ENCODE measurements around the gene CLSTN2.

CLSTN2 gene

GRCh38 chr3:140434261-140434905 lies 499.4 kb downstream of the CLSTN2 start:
- no peak for DNase-seq

- no peak for DNase-seq
Measured at GRCh38 chr3:140436421-140436820, 501.4 kb downstream of the CLSTN2 start.

GRCh38 chr3:140438736-140439470 lies 503.9 kb downstream of the CLSTN2 start:
- DNase-seq: no peak

- no peak for DNase-seq
Measured at GRCh38 chr3:140439527-140439926, 504.5 kb downstream of the CLSTN2 start.

GRCh38 chr3:140440446-140440845 lies 505.5 kb downstream of the CLSTN2 start:
- peak; percentile 6 for DNase-seq

- DNase-seq: peak; percentile 64
Measured at GRCh38 chr3:140441006-140441405, 506.0 kb downstream of the CLSTN2 start.

GRCh38 chr3:140442621-140443020 lies 507.6 kb downstream of the CLSTN2 start:
- DNase-seq: peak; percentile 35

GRCh38 chr3:140443073-140443472 lies 508.1 kb downstream of the CLSTN2 start:
- DNase-seq: no peak

GRCh38 chr3:140443806-140444205 lies 508.8 kb downstream of the CLSTN2 start:
- no peak for DNase-seq

- no peak for DNase-seq
Measured at GRCh38 chr3:140446734-140447133, 511.7 kb downstream of the CLSTN2 start.

GRCh38 chr3:140447136-140447535 lies 512.2 kb downstream of the CLSTN2 start:
- DNase-seq: no peak

GRCh38 chr3:140448001-140448400 lies 513.0 kb downstream of the CLSTN2 start:
- no peak for DNase-seq

- DNase-seq: no peak
Measured at GRCh38 chr3:140449413-140450256, 514.6 kb downstream of the CLSTN2 start.

GRCh38 chr3:140453750-140454149 lies 518.8 kb downstream of the CLSTN2 start:
- DNase-seq: no peak

- no peak for DNase-seq
Measured at GRCh38 chr3:140455521-140456214, 520.7 kb downstream of the CLSTN2 start.

- DNase-seq: no peak
Measured at GRCh38 chr3:140456974-140457373, 522.0 kb downstream of the CLSTN2 start.

- no peak for DNase-seq
Measured at GRCh38 chr3:140459462-140459861, 524.5 kb downstream of the CLSTN2 start.

GRCh38 chr3:140461250-140461649 lies 526.3 kb downstream of the CLSTN2 start:
- no peak for DNase-seq

- DNase-seq: no peak
Measured at GRCh38 chr3:140463355-140463754, 528.4 kb downstream of the CLSTN2 start.

- DNase-seq: no peak
Measured at GRCh38 chr3:140465988-140466387, 531.0 kb downstream of the CLSTN2 start.

- DNase-seq: no peak
Measured at GRCh38 chr3:140466535-140466934, 531.5 kb downstream of the CLSTN2 start.

GRCh38 chr3:140467104-140467577 lies 532.2 kb downstream of the CLSTN2 start:
- no peak for DNase-seq

GRCh38 chr3:140467796-140468315 lies 532.9 kb downstream of the CLSTN2 start:
- DNase-seq: no peak

All from NCI-H226 (cell line).